K562 (cell line): ENCODE data around the gene BAG1. TPM values are rescaled to one million over a fixed set of nuclear protein-coding genes. Genes with fewer than 3 reads are reported as not detected.

Source experiments
- BRCA1 ChIP-seq, 2 experiments: fragments of 450-650 bp in 1 of 2; sonication (generic) in 1 of 2; formaldehyde crosslinking in 1 of 2; IDR thresholded peaks; 2 replicates each; pipeline versions ENCODE4 v1.5.0 to v1.6.1; 2017 to 2020; ENCODE audit warnings: mild to moderate bottlenecking in 1 of 2, missing genetic modification reagents in 1 of 2
- PRDM10 ChIP-seq: fragments of 450-650 bp; IDR thresholded peaks from 2 replicates; pipeline ENCODE4 v1.6.1; 2018; ENCODE audit not compliant: partially characterized antibody
- U2AF1 ChIP-seq: fragments of 200-400 bp; formaldehyde crosslinking; optimal IDR thresholded peaks from 2 replicates; pipeline ENCODE3; 2017; ENCODE audit warnings: mild to moderate bottlenecking, low read depth, low read length, moderate library complexity
- ZNF592 ChIP-seq: fragments of 450-650 bp; IDR thresholded peaks from 2 replicates; pipeline ENCODE4 v1.6.1; 2017; ENCODE audit warnings: antibody characterized with exemption, mild to moderate bottlenecking
- polyA plus RNA-seq, 8 experiments: library from polyadenylated mRNA; depleted of rRNA in 4 of 8; stranded (reverse) in 5 of 8; unstranded in 3 of 8; fragments of >200 nt; fragmentation: Nextera tagmentation in 2 of 8; fragmentation: Illumina TruSeq in 1 of 8; extraction: Ambion mirVana in 2 of 8; extraction: Trizol in 1 of 8; gene quantifications; 2 replicates each; pipeline versions ENCODE4 v1.2.1 to v1.2.3, GENCODE V29; 2011 to 2014; ENCODE audit warnings: inconsistent platforms in 1 of 8, missing spikeins in 1 of 8
- total RNA-seq, 7 experiments: library from RNA; depleted of rRNA in 6 of 7; stranded (reverse); fragments of >200 nt in 6 of 7; fragmentation: Illumina TruSeq in 2 of 7; extraction: Trizol in 2 of 7; gene quantifications; 2 replicates each; pipeline versions ENCODE4 v1.2.1 to v1.2.3, GENCODE V29; 2011 to 2021; ENCODE audit warnings: low replicate concordance in 1 of 7
- TF ChIP-seq, protein P1 (sequence below), 2 experiments: fragments of 450-650 bp; conservative IDR thresholded peaks; 2 replicates each; pipeline ENCODE4 v1.6.1; 2017; ENCODE audit warnings: mild to moderate bottlenecking in 2 of 2, moderate library complexity in 2 of 2
- TF ChIP-seq, protein P2 (sequence below): sonication (generic); formaldehyde crosslinking; IDR thresholded peaks from 2 replicates; pipeline ENCODE4 v1.8.0; 2022; ENCODE audit warnings: mild to moderate bottlenecking, missing genetic modification reagents
- TF ChIP-seq, protein P3 (sequence below), 2 experiments: fragments of 450-650 bp; IDR thresholded peaks; 2 replicates each; pipeline ENCODE4 v1.6.1; 2016

BAG1 gene
- total and polyA plus RNA-seq, 9 of the 15 experiments (the other 6 are each of a cell fraction or from before 2014, with no cell fraction given), result 9.7 to 106 (median 56.9) TPM

GRCh38 chr9:33263131-33264002 is 1.1 kb downstream of the BAG1 start (continued):
- TF ChIP-seq PRDM10 (no peak), ZNF592 (0 out of 2 replicates have a peak, but pooled peaks have one; percentile 13), BRCA1 (IDR thresholded peaks at IDR 0.05) (no peak), BRCA1 (CRISPR knock-in tag; IDR thresholded peaks at IDR 0.05) (no peak), U2AF1 (no peak)
- TF ChIP-seq, protein P1, sequence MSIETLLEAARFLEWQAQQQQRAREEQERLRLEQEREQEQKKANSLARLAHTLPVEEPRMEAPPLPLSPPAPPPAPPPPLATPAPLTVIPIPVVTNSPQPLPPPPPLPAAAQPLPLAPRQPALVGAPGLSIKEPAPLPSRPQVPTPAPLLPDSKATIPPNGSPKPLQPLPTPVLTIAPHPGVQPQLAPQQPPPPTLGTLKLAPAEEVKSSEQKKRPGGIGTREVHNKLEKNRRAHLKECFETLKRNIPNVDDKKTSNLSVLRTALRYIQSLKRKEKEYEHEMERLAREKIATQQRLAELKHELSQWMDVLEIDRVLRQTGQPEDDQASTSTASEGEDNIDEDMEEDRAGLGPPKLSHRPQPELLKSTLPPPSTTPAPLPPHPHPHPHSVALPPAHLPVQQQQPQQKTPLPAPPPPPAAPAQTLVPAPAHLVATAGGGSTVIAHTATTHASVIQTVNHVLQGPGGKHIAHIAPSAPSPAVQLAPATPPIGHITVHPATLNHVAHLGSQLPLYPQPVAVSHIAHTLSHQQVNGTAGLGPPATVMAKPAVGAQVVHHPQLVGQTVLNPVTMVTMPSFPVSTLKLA (conservative IDR thresholded peaks at IDR 0.05), result peak in 1 of 2 experiments; percentile 55; a peak in 1 of 4 replicates
- TF ChIP-seq, protein P2, sequence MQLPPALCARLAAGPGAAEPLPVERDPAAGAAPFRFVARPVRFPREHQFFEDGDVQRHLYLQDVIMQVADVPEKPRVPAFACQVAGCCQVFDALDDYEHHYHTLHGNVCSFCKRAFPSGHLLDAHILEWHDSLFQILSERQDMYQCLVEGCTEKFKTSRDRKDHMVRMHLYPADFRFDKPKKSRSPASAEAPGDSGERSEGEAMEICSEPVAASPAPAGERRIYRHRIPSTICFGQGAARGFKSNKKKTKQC (CRISPR knock-in tag), result peak; percentile 16; the same call in 1 of the 2 replicates
- TF ChIP-seq, protein P3, sequence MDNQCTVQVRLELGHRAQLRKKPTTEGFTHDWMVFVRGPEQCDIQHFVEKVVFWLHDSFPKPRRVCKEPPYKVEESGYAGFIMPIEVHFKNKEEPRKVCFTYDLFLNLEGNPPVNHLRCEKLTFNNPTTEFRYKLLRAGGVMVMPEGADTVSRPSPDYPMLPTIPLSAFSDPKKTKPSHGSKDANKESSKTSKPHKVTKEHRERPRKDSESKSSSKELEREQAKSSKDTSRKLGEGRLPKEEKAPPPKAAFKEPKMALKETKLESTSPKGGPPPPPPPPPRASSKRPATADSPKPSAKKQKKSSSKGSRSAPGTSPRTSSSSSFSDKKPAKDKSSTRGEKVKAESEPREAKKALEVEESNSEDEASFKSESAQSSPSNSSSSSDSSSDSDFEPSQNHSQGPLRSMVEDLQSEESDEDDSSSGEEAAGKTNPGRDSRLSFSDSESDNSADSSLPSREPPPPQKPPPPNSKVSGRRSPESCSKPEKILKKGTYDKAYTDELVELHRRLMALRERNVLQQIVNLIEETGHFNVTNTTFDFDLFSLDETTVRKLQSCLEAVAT (IDR thresholded peaks at IDR 0.05), result 0 out of 4 replicates have a peak, but pooled peaks of 1 of the 2 experiments have one; percentile 5
